HG03066 (cell line): ENCODE data around the gene KCNA3.
"Not testable (repeated sequence)": the region's sequence is repeated elsewhere in the genome, so short reads cannot be mapped to it uniquely, and the experiment has no call there.

Source experiments
- ATAC-seq: cut with Tn5 transposase; IDR thresholded peaks from one replicate; pipeline ENCODE4 v1.9.1; 2021; ENCODE audit warnings: low read depth; ENCODE audit not compliant: unreplicated experiment

The KCNA3 gene

DNA sequence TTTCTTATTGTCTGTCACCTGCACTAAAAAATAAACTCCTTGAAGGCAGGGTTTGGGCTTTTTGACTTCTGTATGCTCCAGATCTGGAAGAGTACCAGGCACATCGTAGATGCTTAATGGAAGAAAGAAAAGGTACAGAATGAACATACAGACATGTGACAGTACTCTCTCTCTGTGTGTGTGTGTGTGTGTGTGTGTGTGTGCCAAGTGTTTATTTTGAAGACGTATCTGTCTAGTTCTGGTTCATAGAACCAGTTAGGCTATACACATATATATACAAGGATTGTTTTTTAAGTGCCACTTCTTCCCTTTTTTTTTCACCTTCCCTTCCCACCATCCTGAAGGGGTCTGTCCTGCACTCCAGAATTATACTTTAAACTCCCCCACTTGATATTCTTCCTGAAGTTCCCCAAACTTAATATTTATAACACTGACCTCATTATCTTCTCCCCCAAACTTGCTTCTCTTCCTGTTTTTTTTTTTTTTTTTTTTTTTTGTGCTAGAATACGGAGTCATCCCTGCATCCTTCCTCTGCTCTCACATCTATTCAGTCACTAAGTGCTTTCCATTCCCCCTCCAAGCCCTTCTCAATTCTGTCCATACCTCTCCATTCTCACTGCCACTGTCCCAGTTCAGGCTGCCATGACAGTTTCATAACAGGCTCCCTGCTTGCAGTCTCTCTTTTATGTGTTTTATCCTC lies 5.4 kb upstream of the KCNA3 start:
- no peak for ATAC-seq

DNA sequence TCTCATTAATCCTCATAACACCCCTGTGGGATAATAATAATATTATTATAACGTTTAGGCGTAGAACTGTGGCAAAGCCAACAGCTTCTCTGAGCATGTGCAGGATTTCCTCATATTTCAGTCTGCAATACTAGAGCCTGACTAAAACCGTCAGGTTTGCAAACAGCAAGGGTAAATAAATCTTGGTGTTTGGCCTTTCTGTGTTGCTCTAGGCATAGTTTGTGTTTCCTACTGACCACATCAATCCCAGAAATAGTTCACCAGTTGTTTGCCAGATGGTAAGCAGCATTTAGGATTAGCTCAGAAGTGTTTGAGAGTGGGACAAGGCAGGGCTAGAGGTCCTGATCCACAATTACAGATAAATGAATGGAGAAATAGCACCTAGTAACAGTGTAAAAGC lies 2.8 kb upstream of the KCNA3 start:
- no peak for ATAC-seq

DNA sequence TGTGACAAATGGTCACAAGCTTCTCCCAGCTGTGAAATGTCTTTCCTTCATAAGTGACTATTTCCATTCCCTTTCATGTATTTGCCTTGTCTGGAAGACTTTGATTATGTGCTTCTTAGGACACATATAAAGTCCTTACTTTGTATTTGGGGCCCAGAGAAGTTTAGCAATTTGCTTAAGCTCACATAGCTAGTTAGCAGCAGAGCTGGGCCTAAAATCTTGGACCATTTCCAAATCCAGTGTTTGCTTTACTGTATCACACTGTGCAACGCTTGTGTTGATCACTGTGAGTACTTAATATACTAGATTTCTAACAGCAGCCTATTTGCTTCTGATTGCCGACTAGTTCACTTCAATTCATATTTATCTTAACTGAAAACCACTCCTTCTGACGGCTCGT lies 2.2 kb upstream of the KCNA3 start:
- ATAC-seq, result no peak

DNA sequence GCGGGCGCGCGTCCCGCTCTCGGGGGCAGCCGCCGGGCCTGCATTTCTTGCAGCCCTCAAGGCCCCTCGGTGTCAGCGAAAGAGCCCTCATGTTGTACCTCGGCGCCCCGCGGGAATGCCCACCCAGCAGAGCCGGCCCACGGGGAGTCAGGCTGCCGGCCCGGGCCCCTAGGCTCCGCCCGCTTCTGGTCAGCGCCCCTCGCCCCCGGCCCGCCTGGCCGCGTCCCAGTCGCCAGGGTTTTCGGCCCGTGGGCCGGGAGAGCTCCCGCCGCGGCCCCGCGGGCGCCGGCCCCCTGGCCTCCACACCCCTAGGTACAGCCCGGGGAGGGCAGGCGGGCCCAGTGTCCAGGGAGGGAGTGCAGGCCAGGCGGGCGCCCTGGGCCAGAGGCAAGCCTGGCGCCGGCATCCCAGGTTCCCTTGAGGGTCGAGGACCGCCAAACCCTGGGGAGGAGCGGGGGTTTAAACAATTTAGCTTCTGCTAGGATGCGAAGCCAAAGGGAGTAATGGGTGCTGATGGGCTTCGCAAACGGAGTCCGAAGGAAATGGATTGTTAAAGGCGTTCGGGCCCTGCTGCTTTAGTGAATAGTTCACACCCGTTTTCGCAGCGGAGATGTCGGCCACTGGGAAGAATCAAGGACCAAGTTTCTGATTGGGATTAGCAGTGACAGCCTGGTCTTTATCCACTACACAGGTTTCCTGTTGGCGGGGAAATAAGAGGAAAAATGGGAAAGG lies 486 bp upstream of the KCNA3 start:
- ATAC-seq, result no peak

DNA sequence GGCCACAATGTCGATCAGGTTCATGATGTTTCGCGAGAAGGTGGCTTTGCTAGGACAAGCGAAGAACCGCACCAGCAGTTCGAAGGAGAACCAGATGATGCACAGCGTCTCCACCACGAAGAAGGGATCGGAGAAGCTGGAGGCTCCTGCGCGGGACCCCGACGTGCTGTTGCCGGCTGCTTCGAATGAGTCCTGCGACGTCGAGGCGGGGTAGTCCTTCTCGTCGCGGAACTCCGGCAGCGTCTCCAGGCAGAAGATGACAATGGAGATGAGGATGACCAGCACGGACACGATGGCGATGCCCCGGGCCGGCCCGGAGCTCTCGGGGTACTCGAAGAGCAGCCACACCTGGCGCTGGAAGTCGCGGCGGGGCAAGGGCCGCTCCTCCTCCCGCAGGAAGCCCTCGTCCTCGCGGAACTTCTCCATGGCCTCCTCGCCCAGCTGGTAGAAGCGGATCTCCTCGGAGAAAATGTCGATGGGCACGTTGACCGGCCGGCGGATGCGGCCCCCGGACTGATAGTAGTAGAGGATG lies 869 bp downstream of the KCNA3 start:
- no peak for ATAC-seq

DNA sequence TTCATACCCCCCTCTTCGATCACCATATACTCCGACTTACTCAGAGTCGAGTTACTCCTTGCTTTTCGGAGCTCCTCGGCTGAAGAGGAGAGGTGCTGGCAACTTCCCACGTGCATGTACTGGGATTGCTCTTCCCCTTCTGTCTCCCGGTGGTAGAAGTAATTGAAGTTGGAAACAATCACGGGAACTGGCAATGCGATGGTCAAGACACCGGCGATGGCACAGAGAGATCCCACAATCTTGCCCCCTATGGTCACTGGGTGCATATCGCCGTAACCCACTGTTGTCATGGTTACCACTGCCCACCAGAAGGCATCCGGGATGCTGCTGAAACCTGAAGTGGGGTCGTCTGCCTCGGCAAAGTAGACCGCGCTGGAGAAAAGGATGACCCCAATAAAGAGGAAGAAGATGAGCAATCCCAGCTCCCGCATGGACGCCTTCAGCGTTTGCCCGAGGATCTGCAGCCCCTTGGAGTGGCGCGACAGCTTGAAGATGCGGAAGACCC lies 1.5 kb downstream of the KCNA3 start:
- no peak for ATAC-seq

DNA sequence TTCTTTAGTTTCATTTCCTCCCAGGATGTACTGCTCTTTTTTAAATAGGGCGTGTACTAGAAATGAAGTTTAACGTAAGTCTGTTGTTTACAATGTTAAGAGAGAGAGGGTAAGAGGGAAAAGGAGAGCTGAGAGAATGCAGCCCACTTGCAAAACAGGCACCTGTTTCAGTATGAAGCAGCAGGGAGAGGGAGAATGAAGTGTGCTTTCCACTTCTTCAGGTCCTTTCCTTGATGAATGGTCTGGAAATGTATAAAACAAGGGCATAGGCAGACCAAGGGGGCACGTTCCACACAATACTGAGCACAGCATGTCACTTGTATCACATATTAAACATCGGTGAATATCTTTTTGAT lies 2.0 kb downstream of the KCNA3 start:
- peak; percentile 48 for ATAC-seq

DNA sequence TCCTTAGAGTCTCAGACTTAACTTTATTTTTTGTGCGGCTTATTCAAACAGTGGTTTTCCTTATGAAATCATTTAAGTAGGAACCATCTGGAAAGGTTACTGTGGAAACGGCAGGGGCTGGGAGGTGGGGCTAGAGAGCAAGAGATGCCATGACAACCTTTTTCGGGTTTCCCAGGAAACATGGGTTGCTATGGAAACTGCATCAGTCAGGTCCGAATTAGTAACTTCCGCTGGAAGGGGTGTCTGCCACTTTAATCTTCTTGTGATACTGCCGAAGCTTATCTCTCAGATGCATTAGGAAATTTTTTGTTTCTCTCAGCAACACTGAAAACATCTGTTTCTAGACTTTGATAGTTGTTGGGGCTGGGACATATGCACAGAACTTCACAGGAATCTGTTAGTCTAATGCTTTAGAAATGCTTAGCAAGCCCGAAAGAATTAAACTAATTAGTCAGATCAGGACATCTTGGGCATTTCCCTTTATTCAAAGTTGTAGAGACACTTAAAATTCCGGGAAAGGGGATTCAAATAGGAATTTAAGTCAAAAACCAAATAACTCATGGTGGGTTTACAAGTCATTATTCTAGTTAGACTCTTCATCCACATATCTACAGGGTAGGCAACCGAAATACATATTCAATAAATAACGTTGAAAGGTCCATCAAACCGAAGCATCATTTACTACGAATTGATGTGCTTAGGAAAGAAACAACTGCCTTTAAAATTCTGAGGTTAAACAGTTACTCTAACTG lies 2.6 kb downstream of the KCNA3 start:
- no peak for ATAC-seq

DNA sequence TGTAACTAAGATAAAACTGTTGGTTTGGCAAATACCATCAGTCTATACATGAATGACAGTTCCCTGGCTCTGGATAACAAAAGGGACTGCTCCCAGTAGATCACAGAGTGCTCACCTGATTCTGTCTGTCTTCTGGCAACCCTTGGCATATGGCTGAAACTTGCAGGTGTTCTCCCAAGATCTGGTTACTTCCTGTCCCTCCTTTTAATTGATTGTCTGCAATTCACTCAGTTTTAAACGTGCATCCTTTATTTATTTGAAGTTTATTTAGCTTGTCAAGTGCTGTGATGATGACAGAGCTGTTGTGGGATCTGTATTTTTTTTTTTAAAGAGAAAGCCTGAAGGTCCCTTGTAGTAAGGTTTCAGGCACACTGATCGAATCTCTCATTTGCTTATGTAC lies 3.4 kb downstream of the KCNA3 start:
- ATAC-seq, result no peak

DNA sequence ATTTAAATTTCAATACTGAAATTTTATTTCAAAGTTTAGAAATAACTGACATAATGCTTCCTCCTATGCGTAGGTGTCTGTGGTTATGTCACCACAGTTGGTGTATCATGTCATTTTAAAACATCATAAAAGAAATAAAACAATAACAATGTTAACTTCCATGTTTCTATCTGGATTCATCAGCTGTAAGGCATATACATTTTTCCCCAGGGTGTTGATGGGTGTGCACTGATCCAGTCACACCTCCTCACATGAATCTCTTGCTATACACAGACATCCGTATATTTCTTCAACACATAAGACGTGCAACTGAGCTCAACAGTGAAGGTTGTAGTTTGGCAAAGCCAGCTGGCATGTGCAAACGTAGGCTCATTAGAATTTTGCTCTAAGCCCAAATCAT lies 6.2 kb downstream of the KCNA3 start:
- no peak for ATAC-seq

DNA sequence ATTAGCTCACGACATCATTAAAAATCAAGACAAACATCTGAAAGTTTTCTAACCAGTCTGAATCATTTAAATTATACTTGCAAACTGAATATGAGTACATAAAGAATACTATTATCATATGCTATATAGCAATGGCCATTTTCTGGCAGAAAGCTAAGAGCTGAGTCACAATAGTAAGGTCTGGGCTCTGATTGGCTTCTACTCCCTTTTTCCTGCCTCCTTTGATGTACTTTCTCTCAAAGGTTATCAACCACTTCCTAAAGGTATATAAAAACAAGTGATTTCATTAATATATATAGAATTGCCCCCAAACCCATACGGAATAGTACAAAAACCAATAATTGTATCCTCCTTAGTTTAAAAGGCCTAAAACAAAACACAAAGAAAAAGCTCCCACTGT lies 7.0 kb downstream of the KCNA3 start:
- no peak for ATAC-seq

DNA sequence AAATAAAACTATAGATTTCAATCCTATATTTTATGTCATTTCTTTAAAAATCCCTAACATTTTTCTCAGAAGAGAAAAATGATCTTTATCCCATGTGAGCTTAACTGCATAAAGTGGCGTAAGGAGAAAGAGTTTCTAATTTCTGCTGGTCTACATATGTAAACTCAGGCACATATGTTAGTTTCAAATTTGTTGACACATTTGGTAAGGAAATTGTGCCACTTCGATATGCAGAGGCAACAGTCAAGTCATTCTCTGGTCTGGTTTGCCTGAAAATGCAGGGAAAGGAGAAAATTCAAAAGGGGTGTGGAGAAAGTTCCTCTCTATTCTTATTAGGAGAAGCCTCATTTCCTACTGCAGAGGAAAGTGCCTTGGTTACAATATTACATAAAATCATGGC lies 11.5 kb downstream of the KCNA3 start:
- no peak for ATAC-seq

DNA sequence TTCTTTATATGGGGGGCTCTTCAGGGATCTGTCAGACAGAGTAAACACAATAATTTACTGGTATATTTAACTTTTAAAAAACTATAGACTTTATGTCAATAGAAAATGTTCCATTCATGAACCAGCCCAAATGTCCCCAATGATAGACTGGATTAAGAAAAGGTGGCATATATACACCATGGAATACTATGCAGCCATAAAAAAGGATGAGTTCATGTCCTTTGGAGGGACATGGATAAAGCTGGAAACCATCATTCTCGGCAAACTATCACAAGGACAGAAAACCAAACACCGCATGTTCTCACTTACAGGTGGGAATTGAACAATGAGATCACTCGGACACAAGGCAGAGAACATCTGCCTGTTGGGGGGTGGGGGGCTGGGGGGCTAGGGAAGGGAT lies 15.2 kb downstream of the KCNA3 start:
- ATAC-seq, result not testable (repeated sequence)

DNA sequence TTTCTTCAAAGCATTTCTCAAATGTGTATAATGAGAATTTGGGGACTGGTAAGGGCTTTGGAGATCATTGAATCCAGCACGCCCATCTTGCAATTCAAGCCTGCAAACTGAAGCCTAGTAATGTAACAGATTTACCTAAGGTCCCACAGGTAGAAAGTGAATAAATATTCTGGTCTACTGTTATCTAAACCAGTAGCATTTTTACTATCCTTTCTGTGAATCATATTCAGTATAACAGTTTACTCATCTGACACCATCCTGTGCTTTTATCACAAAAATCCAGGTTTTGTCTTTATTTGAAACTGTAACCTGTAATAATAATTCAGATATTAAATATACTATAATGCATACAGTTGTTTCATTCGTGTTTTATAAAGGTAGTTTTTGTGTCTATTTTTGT lies 17.4 kb downstream of the KCNA3 start:
- ATAC-seq, result no peak

DNA sequence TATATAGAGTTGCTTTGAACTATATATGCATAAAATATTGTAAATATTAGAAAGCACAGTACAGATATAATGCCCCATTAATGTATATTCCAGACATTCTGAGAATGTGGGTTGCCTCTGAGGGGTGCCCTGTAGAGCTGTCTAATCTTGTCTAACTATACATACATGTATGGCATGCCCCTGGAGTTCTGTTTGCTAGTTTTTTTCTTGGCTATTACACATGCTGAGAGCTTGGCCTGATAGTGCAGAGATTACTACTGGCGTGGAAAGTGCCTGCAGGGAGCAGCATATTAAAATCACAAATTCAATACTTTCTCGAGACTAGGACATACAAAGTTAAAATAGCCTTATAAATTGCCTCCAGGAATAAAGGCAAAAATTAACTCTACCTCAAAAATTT lies 24.1 kb downstream of the KCNA3 start:
- no peak for ATAC-seq

DNA sequence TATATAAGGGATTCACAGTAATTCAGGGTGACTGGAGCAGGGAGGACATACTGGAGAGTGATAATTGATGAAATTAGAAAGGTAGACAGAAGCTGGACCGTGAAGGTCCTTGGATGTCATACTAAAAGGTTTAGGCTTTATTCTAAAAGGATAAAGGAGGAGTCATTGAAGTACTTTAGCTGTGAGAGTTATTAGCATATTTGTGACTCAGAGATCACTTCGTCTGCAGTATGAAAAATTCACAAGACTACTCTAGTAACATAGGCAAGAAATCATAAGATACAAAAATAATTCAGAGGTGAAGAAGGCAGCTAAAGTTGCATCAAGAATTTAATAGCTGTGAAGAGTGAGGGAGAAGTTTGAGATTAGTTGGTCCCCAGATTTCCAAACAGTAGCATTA lies 26.3 kb downstream of the KCNA3 start:
- no peak for ATAC-seq

DNA sequence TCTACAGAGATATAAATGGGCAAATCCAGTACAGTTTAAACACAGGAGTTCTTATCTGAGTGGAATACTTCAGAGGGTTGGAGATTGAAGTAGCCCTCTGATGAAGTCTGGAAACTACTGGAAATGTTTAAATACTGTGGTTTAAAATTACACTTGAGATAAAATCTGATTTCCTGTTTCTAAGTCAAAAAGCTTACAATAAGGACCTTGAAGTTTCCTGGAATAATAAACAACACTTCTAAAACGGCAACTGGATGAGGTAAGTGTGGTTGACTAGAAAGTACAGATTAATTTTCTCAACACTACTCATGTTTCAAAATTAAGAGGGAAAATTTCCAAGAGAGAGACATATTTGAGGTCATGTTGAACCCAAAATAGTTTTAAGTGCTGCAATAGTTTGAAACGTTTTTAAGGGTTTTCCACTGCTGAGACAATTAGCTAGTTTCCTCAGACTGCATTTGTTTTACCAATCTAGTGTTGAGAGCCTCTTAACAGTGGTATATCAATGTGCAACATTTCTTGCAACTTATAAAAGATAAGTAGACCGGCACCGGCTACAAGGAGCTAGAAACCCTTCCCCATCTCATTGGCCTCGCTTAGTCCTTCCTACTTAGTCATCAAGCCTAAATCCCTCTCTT lies 27.4 kb downstream of the KCNA3 start:
- ATAC-seq, result no peak

DNA sequence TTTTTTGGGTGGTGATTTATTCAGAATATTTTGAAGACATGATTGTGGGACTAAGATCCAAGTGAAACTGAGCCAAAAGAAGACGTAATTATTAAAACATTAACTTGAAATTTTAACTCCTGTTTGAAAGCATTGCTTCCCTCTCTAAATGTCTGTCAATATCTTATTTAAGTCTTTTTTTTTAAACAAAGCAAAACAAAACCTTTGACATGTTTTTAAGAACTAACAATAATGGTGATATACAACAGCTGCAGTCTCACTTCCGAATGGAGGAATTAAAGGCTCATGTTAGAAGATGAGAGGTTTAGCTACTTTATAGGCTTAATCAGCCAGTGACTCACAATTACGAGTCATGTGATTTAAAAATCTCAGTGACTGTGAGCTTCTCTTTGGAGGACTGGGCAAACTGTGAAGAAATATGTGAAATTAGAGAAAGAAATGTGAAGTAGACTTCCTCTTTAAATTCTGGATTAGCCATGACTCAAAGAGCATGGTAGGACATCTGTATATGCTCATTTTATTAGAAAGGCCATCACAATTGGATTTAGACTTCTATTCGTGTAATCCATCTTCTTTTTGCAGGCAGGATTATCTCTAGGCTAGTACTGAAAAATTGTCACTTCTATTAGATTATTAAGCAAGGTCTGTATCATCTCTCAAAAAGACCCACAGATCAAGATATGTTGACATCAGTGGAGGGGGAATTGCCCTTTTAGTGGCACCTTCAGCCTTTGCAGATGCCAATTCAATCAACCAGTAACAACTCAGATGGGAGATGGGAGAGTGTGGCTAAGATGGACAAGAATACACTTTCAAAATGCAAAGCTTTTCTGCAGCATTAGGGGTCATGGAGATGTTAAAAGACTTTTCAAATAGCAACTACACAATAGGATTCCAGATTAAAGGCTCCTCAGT lies 28.7 kb downstream of the KCNA3 start:
- no peak for ATAC-seq

DNA sequence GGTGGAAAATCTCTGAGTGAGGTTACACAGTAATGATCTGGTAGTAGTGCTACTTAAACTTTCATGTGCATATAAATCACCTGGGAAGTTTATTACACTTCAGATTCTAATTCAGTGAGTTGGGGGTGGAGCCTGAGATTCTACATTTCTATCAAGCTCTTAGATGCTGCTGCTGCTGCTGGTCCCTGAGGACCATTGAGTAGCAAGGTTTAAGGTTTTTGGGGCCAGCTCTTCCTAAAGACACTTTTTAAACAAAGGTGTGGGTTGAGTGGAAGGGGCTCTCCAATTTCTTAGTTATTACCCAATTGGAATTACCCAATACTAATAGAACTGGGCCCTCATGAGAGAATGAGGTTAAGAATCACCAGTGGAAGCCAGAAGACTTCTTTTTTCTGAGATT lies 29.5 kb downstream of the KCNA3 start:
- no peak for ATAC-seq
